Measurements from ENCODE around the gene LRRC63. TPM values are rescaled to one million over a fixed set of nuclear protein-coding genes. Genes with fewer than 3 reads are reported as not detected.

LRRC63 gene
- total RNA-seq, 3 donors from 2014 or later (not counting 1 experiment from before 2014, with no cell fraction given) = 0.32 to 0.95 (median 0.40) TPM

DNA sequence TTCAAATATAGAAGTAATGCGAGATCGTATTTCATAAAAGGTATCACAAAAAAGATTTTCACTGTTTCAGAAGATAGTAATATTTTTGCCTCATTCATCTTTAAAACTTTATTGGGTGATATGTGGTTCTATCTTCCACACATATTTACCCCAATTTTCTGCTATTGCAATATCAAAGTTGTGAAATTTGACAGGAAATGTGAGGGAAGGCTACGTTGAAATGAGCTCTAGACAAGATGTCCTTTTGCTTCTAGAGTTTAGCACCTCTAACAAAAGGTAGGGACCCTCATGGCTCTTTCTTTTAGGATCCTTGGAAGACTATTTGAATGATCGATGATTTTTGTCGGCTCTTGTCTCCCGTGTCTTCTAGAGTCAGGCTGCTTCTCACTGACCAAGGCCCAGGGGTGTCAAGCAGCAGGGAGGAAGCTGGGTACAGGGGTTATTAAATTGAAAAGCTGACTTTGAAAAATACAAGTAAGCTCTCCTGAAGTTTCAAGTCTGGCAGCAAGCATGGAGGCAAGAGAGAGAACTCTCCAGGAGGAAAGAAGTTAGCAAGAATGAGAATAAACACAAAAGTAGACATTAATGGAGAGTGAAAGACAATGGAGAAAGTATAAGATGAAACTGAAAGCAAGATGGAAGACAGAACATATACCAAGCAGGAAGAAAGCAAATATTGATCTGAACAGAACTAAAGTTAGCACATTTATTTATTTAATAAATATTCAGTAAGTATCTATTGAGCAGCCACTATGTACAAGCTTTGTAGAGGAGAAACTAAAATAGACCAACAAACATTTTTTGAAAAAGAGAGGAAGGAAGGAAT is 101.9 kb downstream of the LRRC63 start:
- Mint-ChIP-seq H3K4me3 (peak overlapping the region; percentile 83), H3K36me3 (peaks cover 4% of the 10 kb centered on the region), H3K9me3 (peaks cover 0 to 4% of the 10 kb centered on the region in 2 donors), H3K27me3 (ENCODE audit: low read depth in 2 of 2) (no peaks in the 10 kb centered on the region), H3K4me1 (peaks cover 22% of the 10 kb centered on the region in 2 donors), H3K27ac (peak overlapping the region; percentile 80 to 99)
- 62% methylated on average over 4 of the region's 6 CpGs for WGBS (ENCODE audit: insufficient coverage)
- TF ChIP-seq, protein P1, sequence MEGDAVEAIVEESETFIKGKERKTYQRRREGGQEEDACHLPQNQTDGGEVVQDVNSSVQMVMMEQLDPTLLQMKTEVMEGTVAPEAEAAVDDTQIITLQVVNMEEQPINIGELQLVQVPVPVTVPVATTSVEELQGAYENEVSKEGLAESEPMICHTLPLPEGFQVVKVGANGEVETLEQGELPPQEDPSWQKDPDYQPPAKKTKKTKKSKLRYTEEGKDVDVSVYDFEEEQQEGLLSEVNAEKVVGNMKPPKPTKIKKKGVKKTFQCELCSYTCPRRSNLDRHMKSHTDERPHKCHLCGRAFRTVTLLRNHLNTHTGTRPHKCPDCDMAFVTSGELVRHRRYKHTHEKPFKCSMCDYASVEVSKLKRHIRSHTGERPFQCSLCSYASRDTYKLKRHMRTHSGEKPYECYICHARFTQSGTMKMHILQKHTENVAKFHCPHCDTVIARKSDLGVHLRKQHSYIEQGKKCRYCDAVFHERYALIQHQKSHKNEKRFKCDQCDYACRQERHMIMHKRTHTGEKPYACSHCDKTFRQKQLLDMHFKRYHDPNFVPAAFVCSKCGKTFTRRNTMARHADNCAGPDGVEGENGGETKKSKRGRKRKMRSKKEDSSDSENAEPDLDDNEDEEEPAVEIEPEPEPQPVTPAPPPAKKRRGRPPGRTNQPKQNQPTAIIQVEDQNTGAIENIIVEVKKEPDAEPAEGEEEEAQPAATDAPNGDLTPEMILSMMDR (IDR thresholded peaks at IDR 0.05) = no peak
- Histone ChIP-seq H3K4me1 (ENCODE audit: control insufficient read depth, insufficient read depth, low read length) (peaks cover 13% of the 10 kb centered on the region), H3K9me3 (ENCODE audit: control insufficient read depth, insufficient read depth, low read length) (no peaks in the 10 kb centered on the region), H3K27ac (ENCODE audit: low read length) (peak overlapping the region; percentile 93), H3K36me3 (ENCODE audit: control insufficient read depth, insufficient read depth, low read length) (no peaks in the 10 kb centered on the region), H3K4me3 (ENCODE audit: low read length) (no peak overlapping the region), H3K27me3 (ENCODE audit: control insufficient read depth, insufficient read depth, low read length) (no peaks in the 10 kb centered on the region)
- DNase-seq (peak in 1 of 2 donors; percentile 48), ATAC-seq (peak; percentile 74 to 85 (median 85))
- intact Hi-C loops (cut with micrococcal nuclease) = loop anchor here (1.0 kb wide), 2 partner anchors 10 to 18 kb away; no protein-coding TSS in a partner anchor

- no CpG with 5 or more reads among the region's 1 CpG for WGBS (ENCODE audit: insufficient coverage)
- Histone ChIP-seq H3K4me1 (ENCODE audit: control insufficient read depth, insufficient read depth, low read length) (peaks cover 13% of the 10 kb centered on the region), H3K36me3 (ENCODE audit: control insufficient read depth, insufficient read depth, low read length) (no peaks in the 10 kb centered on the region), H3K4me3 (ENCODE audit: low read length) (no peak overlapping the region), H3K27ac (ENCODE audit: low read length) (no peak overlapping the region), H3K9me3 (ENCODE audit: control insufficient read depth, insufficient read depth, low read length) (no peaks in the 10 kb centered on the region), H3K27me3 (ENCODE audit: control insufficient read depth, insufficient read depth, low read length) (no peaks in the 10 kb centered on the region)
- H3K4me1 Mint-ChIP-seq = peaks cover 22 to 26% of the 10 kb centered on the region in 2 donors
- ATAC-seq = no peak
- peaks cover 0 to 4% of the 10 kb centered on the region in 2 donors for H3K9me3 Mint-ChIP-seq
- TF ChIP-seq, protein P1 (IDR thresholded peaks at IDR 0.05) = no peak
- H3K36me3 Mint-ChIP-seq = peaks cover 4% of the 10 kb centered on the region
- intact Hi-C loops (cut with micrococcal nuclease) = no loop called here
- no peak for DNase-seq
- H3K27me3 Mint-ChIP-seq (ENCODE audit: low read depth in 2 of 2) = no peaks in the 10 kb centered on the region
- H3K4me3 Mint-ChIP-seq = no peak overlapping the region
- peak overlapping the region in 1 of 2 donors; percentile 99 for H3K27ac Mint-ChIP-seq
Measured at GRCh38 chr13:46314587-46314986, 102.9 kb downstream of the LRRC63 start.

DNA sequence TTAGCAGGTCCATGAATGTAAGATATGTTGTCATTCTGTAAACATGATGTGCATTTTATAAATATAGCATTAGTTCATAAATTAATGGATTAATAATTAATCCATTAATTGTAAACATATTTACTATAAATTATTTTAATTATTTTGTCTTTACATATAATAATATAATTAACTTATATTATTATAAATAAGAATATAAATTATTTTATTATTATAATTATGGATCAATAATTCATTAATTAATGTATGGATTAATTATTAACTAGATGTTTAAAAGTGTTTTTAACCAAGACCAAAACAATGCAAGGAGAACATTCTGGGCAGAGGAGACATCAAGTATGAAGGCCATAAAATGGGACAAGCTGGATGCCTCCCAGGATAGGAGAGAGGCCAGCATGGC is 103.3 kb downstream of the LRRC63 start:
- intact Hi-C loops (cut with micrococcal nuclease) = no loop called here
- H3K4me1 Mint-ChIP-seq = peaks cover 22 to 26% of the 10 kb centered on the region in 2 donors

More for the DNA sequence above, 103.3 kb downstream of the LRRC63 start:
- H3K4me3 ChIP-seq (ENCODE audit: low read length) = no peak overlapping the region
- Mint-ChIP-seq H3K9me3 (peaks cover 0 to 3% of the 10 kb centered on the region in 2 donors), H3K4me3 (no peak overlapping the region), H3K36me3 (peaks cover 4% of the 10 kb centered on the region), H3K27ac (no peak overlapping the region), H3K27me3 (ENCODE audit: low read depth in 2 of 2) (no peaks in the 10 kb centered on the region)
- DNase-seq (no peak), ATAC-seq (no peak)
- no peaks in the 10 kb centered on the region for H3K9me3 ChIP-seq (ENCODE audit: control insufficient read depth, insufficient read depth, low read length)
- TF ChIP-seq, protein P1 (IDR thresholded peaks at IDR 0.05) = no peak
- H3K36me3 ChIP-seq (ENCODE audit: control insufficient read depth, insufficient read depth, low read length) = no peaks in the 10 kb centered on the region
- no peaks in the 10 kb centered on the region for H3K27me3 ChIP-seq (ENCODE audit: control insufficient read depth, insufficient read depth, low read length)
- no peak overlapping the region for H3K27ac ChIP-seq (ENCODE audit: low read length)
- peaks cover 13% of the 10 kb centered on the region for H3K4me1 ChIP-seq (ENCODE audit: control insufficient read depth, insufficient read depth, low read length)

Measured in natural killer cell (primary cell).